HCT116 (cell line): ENCODE results near the gene SETD2. TPM values are rescaled to one million over a fixed set of nuclear protein-coding genes. Genes with fewer than 3 reads are reported as not detected.

Experiments used
- ATAC-seq: fragments of 200-7000 bp; cut with Tn5 transposase; 2 replicates; pipeline ENCODE4 v1.9.1; 2020; ENCODE audit warnings: mild to moderate bottlenecking, moderate library complexity
- BruUV-seq: library from RNA; stranded (reverse); fragments of 400-500 nt; replicated peaks from 2 replicates; lab custom pipeline; 2021; lab: Mats Ljungman, UMichigan
- CTCF ChIA-PET: fragments of 300-600 bp; sonication (Branson Sonifier 250); formaldehyde crosslinking; loops from one replicate; lab custom pipeline; 2021; ENCODE audit warnings: antibody characterized with exemption; lab: Charles Lee
- POLR2A ChIA-PET: fragments of 300-600, 350-600 bp; sonication (Branson Sonifier 250); formaldehyde crosslinking; loops from one replicate; lab custom pipeline; 2021; ENCODE audit warnings: antibody characterized with exemption; lab: Charles Lee
- RAD21 ChIA-PET, 2 experiments: fragments of 300-600 bp; sonication (Branson Sonifier 250); formaldehyde crosslinking; loops; one replicate each; lab custom pipeline; 2023; ENCODE audit warnings: low total read pairs in 2 of 2; ENCODE audit not compliant: uncharacterized antibody in 2 of 2, unreplicated experiment in 2 of 2, low non-redundant PET in 1 of 2; lab: Charles Lee
- DNase-seq: peaks from one replicate; pipeline ENCODE4 v3.0.0-alpha.2; 2010; ENCODE audit warnings: low read depth, low spot score
- H2AFZ ChIP-seq: fragments of 200-600 bp; shearing (Covaris generic), sonication (generic); 2 replicates; pipeline ENCODE4 v1.6.1; 2017; ENCODE audit warnings: low read depth, mixed run types, mixed read lengths, antibody characterized with exemption, low read length; ENCODE audit not compliant: poor library complexity, severe bottlenecking
- H3K27ac ChIP-seq: 2 replicates; pipeline ENCODE4 v1.5.1; 2012; ENCODE audit warnings: low read depth, low read length
- H3K27me3 ChIP-seq: fragments of 200-600 bp; sonication (generic); 2 replicates; pipeline ENCODE4 v1.6.1; 2016; ENCODE audit warnings: mixed run types, low read length, mixed read lengths; ENCODE audit not compliant: insufficient read depth
- H3K36me3 ChIP-seq, 2 experiments: fragments of 200-500 bp in 1 of 2; fragments of 200-600 bp in 1 of 2; sonication (Bioruptor generic) in 1 of 2; sonication (generic) in 1 of 2; 2 replicates each; pipeline versions ENCODE4 v1.5.1 to v1.6.1; 2014 to 2016; ENCODE audit warnings: low read length in 2 of 2, inconsistent platforms in 1 of 2, mixed read lengths in 1 of 2, mixed run types in 1 of 2; ENCODE audit not compliant: insufficient read depth in 2 of 2, control insufficient read depth in 1 of 2
- H3K4me1 ChIP-seq, 2 experiments: fragments of 200-600 bp in 1 of 2; sonication (generic) in 1 of 2; 2 replicates each; pipeline versions ENCODE4 v1.5.1 to v1.6.1; 2012 to 2017; ENCODE audit warnings: low read length in 2 of 2, inconsistent platforms in 1 of 2, mild to moderate bottlenecking in 1 of 2, mixed read lengths in 1 of 2, mixed run types in 1 of 2, moderate library complexity in 1 of 2; ENCODE audit not compliant: insufficient read depth in 2 of 2, control insufficient read depth in 1 of 2
- H3K4me2 ChIP-seq: fragments of 200-600 bp; sonication (generic); 2 replicates; pipeline ENCODE4 v1.6.1; 2017; ENCODE audit warnings: mixed run types, low read length, mixed read lengths
- H3K4me3 ChIP-seq, 2 experiments: fragments of 200-600 bp in 1 of 2; sonication (generic) in 1 of 2; replicated peaks in 1 of 2; 2 replicates each; pipeline ENCODE4 v1.5.1; 2011 to 2016; ENCODE audit warnings: low read length in 2 of 2, control low read depth in 1 of 2, low read depth in 1 of 2, mild to moderate bottlenecking in 1 of 2, mixed read lengths in 1 of 2, mixed run types in 1 of 2
- H3K79me2 ChIP-seq: fragments of 200-600 bp; sonication (generic); 2 replicates; pipeline ENCODE4 v1.6.1; 2017; ENCODE audit warnings: mild to moderate bottlenecking, mixed run types, low read length, moderate library complexity, mixed read lengths; ENCODE audit not compliant: insufficient read depth
- H3K9ac ChIP-seq: fragments of 200-600 bp; sonication (generic); 2 replicates; pipeline ENCODE4 v1.6.1; 2016; ENCODE audit warnings: low read length, mixed read lengths
- H3K9me2 ChIP-seq: fragments of 200-600 bp; sonication (generic), shearing (Covaris generic); 2 replicates; pipeline ENCODE4 v1.6.1; 2017; ENCODE audit warnings: mixed run types, mild to moderate bottlenecking, moderate library complexity; ENCODE audit not compliant: insufficient read depth
- H3K9me3 ChIP-seq, 2 experiments: fragments of 200-500 bp in 1 of 2; fragments of 200-600 bp in 1 of 2; sonication (Bioruptor generic) in 1 of 2; sonication (generic) in 1 of 2; 2 replicates each; pipeline ENCODE4 v1.6.1; 2014 to 2017; ENCODE audit warnings: low read length in 2 of 2, mixed read lengths in 2 of 2, inconsistent platforms in 1 of 2, low read depth in 1 of 2, mild to moderate bottlenecking in 1 of 2, mixed run types in 1 of 2, moderate library complexity in 1 of 2; ENCODE audit not compliant: control insufficient read depth in 1 of 2, insufficient read depth in 1 of 2
- H4K20me1 ChIP-seq: fragments of 200-600 bp; sonication (generic), shearing (Covaris generic); 2 replicates; pipeline ENCODE4 v1.6.1; 2017; ENCODE audit warnings: mixed run types, mild to moderate bottlenecking, moderate library complexity; ENCODE audit not compliant: insufficient read depth
- CBX3 ChIP-seq: IDR thresholded peaks from 2 replicates; pipeline ENCODE4 v1.6.1; 2012; ENCODE audit warnings: low read depth
- EGR1 ChIP-seq: IDR thresholded peaks from 2 replicates; pipeline ENCODE4 v1.6.1; 2012; ENCODE audit warnings: low read depth
- ELF1 ChIP-seq: IDR thresholded peaks from 2 replicates; pipeline ENCODE4 v1.6.1; 2012; ENCODE audit warnings: low read depth, borderline replicate concordance
- EZH2phosphoT487 ChIP-seq: fragments of 200-600 bp; IDR thresholded peaks from 2 replicates; pipeline ENCODE4 v1.6.1; 2018; ENCODE audit warnings: antibody characterized with exemption, borderline replicate concordance
- FOSL1 ChIP-seq: IDR thresholded peaks from 2 replicates; pipeline ENCODE4 v1.6.1; 2012; ENCODE audit warnings: low read depth
- JUND ChIP-seq: IDR thresholded peaks from 2 replicates; pipeline ENCODE4 v1.6.1; 2012
- POLR2A ChIP-seq: IDR thresholded peaks from 2 replicates; pipeline ENCODE4 v1.7.0; 2011; ENCODE audit warnings: borderline replicate concordance; ENCODE audit not compliant: insufficient read depth, insufficient read length; ENCODE audit errors: extremely low read depth
- POLR2AphosphoS5 ChIP-seq: IDR thresholded peaks from 2 replicates; pipeline ENCODE4 v1.6.1; 2011; ENCODE audit warnings: mild to moderate bottlenecking, low read depth, low read length, moderate library complexity
- RAD21 ChIP-seq: IDR thresholded peaks from 2 replicates; pipeline ENCODE4 v1.6.1; 2012; ENCODE audit warnings: low read depth, mild to moderate bottlenecking
- SP1 ChIP-seq: IDR thresholded peaks from 2 replicates; pipeline ENCODE4 v1.6.1; 2012; ENCODE audit warnings: low read depth
- YY1 ChIP-seq: IDR thresholded peaks from 2 replicates; pipeline ENCODE4 v1.6.1; 2011; ENCODE audit warnings: low read length, low read depth, moderate library complexity, mild to moderate bottlenecking; ENCODE audit not compliant: insufficient replicate concordance; ENCODE audit errors: extremely low read depth
- ZNF274 ChIP-seq: fragments of 200-500 bp; sonication (Bioruptor generic); IDR thresholded peaks from 2 replicates; pipeline ENCODE4 v1.6.1; 2014; ENCODE audit warnings: mild to moderate bottlenecking, low read depth, low read length, inconsistent platforms
- intact Hi-C: fragments of 100-400 bp; cut with micrococcal nuclease; formaldehyde crosslinking; loops from 2 replicates; pipeline ENCODE4 v1.10.0; 2022
- total RNA-seq: library from RNA; stranded (reverse); gene quantifications from one replicate; pipeline ENCODE4 v1.2.1, GENCODE V29; 2021; ENCODE audit not compliant: unreplicated experiment
- TF ChIP-seq, protein P1 (sequence below): IDR thresholded peaks from 2 replicates; pipeline ENCODE4 v1.6.1; 2012
- TF ChIP-seq, protein P2 (sequence below): IDR thresholded peaks from 2 replicates; pipeline ENCODE4 v1.6.1; 2012
- TF ChIP-seq, protein P3 (sequence below): IDR thresholded peaks from 2 replicates; pipeline ENCODE4 v1.6.1; 2012; ENCODE audit warnings: low read depth
- TF ChIP-seq, protein P4 (sequence below), 3 experiments: fragments of 200-600 bp in 1 of 3; sonication (generic) in 1 of 3; IDR thresholded peaks in 2 of 3; conservative IDR thresholded peaks in 1 of 3; 2 replicates each; pipeline ENCODE4 v1.5.1; 2012 to 2017; ENCODE audit warnings: low read depth in 2 of 3, low read length in 2 of 3, antibody characterized with exemption in 1 of 3, borderline replicate concordance in 1 of 3, control low read depth in 1 of 3, mild to moderate bottlenecking in 1 of 3, mixed read lengths in 1 of 3, mixed run types in 1 of 3, moderate library complexity in 1 of 3; ENCODE audit not compliant: insufficient read depth in 1 of 3

Gene SETD2
- total RNA-seq, 1 experiment from 2014 or later = 33.0 TPM

GRCh38 chr3:46984591-46985459, 179.1 kb downstream of the SETD2 start:
- DNase-seq (no peak), ATAC-seq (no peak)
- Histone ChIP-seq H4K20me1 (no peaks in the 10 kb centered on the region), H3K4me1 (peaks cover 15 to 37% of the 10 kb centered on the region in 2 experiments), H3K9me3 (no peaks in the 10 kb centered on the region), H3K9me2 (no peaks in the 10 kb centered on the region), H3K79me2 (peaks cover 56% of the 10 kb centered on the region), H3K27me3 (no peaks in the 10 kb centered on the region), H3K9ac (no peak overlapping the region), H3K4me2 (no peak overlapping the region), H2AFZ (no peak overlapping the region), H3K4me3 (no peak overlapping the region), H3K36me3 (peaks cover 0 to 2% of the 10 kb centered on the region in 2 experiments; a peak in 2 of 4 replicates), H3K27ac (no peak overlapping the region)
- BruUV-seq = no TSS peak
- CTCF ChIA-PET = no interaction called here
- intact Hi-C loops = no loop called here
- RAD21 ChIA-PET = no interaction called here
- POLR2A ChIA-PET = no interaction called here
- TF ChIP-seq, protein P1, sequence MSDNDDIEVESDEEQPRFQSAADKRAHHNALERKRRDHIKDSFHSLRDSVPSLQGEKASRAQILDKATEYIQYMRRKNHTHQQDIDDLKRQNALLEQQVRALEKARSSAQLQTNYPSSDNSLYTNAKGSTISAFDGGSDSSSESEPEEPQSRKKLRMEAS = no peak
- TF ChIP-seq ZNF274 (no peak), POLR2A (no peak), ELF1 (no peak), EZH2phosphoT487 (no peak), JUND (no peak), POLR2AphosphoS5 (no peak), RAD21 (no peak), CBX3 (no peak), SP1 (no peak), YY1 (no peak), EGR1 (no peak), FOSL1 (no peak)
- TF ChIP-seq, protein P2, sequence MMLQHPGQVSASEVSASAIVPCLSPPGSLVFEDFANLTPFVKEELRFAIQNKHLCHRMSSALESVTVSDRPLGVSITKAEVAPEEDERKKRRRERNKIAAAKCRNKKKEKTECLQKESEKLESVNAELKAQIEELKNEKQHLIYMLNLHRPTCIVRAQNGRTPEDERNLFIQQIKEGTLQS = no peak
- TF ChIP-seq, protein P3, sequence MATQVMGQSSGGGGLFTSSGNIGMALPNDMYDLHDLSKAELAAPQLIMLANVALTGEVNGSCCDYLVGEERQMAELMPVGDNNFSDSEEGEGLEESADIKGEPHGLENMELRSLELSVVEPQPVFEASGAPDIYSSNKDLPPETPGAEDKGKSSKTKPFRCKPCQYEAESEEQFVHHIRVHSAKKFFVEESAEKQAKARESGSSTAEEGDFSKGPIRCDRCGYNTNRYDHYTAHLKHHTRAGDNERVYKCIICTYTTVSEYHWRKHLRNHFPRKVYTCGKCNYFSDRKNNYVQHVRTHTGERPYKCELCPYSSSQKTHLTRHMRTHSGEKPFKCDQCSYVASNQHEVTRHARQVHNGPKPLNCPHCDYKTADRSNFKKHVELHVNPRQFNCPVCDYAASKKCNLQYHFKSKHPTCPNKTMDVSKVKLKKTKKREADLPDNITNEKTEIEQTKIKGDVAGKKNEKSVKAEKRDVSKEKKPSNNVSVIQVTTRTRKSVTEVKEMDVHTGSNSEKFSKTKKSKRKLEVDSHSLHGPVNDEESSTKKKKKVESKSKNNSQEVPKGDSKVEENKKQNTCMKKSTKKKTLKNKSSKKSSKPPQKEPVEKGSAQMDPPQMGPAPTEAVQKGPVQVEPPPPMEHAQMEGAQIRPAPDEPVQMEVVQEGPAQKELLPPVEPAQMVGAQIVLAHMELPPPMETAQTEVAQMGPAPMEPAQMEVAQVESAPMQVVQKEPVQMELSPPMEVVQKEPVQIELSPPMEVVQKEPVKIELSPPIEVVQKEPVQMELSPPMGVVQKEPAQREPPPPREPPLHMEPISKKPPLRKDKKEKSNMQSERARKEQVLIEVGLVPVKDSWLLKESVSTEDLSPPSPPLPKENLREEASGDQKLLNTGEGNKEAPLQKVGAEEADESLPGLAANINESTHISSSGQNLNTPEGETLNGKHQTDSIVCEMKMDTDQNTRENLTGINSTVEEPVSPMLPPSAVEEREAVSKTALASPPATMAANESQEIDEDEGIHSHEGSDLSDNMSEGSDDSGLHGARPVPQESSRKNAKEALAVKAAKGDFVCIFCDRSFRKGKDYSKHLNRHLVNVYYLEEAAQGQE = no peak
- TF ChIP-seq, protein P4, sequence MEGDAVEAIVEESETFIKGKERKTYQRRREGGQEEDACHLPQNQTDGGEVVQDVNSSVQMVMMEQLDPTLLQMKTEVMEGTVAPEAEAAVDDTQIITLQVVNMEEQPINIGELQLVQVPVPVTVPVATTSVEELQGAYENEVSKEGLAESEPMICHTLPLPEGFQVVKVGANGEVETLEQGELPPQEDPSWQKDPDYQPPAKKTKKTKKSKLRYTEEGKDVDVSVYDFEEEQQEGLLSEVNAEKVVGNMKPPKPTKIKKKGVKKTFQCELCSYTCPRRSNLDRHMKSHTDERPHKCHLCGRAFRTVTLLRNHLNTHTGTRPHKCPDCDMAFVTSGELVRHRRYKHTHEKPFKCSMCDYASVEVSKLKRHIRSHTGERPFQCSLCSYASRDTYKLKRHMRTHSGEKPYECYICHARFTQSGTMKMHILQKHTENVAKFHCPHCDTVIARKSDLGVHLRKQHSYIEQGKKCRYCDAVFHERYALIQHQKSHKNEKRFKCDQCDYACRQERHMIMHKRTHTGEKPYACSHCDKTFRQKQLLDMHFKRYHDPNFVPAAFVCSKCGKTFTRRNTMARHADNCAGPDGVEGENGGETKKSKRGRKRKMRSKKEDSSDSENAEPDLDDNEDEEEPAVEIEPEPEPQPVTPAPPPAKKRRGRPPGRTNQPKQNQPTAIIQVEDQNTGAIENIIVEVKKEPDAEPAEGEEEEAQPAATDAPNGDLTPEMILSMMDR (IDR thresholded peaks at IDR 0.05 in 2 of 3, conservative IDR thresholded peaks at IDR 0.05 in 1 of 3; ENCODE audit: borderline replicate concordance in 1 of 3, insufficient read depth in 1 of 3, low read depth in 2 of 3, low read length in 2 of 3) = no peak
